GM12891 (cell line): Measurements from ENCODE around the gene S100PBP.

Experiments
- PAX5 ChIP-seq: IDR thresholded peaks from 2 replicates; pipeline ENCODE4 v1.6.1; 2011; ENCODE audit warnings: low read length, moderate library complexity, mild to moderate bottlenecking; ENCODE audit not compliant: insufficient read depth, severe bottlenecking
- POLR2A ChIP-seq: IDR thresholded peaks from 2 replicates; pipeline ENCODE4 v1.6.1; 2011; ENCODE audit warnings: low read depth, low read length, control low read depth
- POLR2AphosphoS5 ChIP-seq: IDR thresholded peaks from 2 replicates; pipeline ENCODE4 v1.6.1; 2011; ENCODE audit warnings: low read depth, low read length, control low read depth
- SPI1 ChIP-seq: IDR thresholded peaks from 2 replicates; pipeline ENCODE4 v1.6.1; 2011; ENCODE audit warnings: low read depth, low read length, control low read depth
- TAF1 ChIP-seq: IDR thresholded peaks from 2 replicates; pipeline ENCODE4 v1.6.1; 2011; ENCODE audit warnings: low read depth, low read length, control low read depth

DNA sequence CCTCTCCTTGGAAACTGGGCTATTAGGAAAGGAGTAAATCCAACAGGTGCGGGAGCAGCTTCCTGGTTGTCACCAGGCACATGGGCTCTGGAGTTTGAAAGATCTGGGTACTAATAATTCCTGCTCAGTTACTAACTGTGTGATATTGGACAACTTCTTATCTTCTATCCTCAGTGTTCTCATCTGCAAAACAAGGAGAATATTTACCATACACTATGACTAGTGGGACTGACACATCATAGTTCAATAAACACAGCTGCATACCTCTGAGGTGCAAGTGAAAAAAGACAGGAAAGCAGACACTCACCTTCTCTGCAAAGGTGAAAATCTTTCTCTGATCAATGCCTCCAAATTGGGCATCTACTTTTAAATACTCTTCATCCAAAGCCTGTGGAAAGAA is 20.0 kb upstream of the S100PBP start:
- TF ChIP-seq POLR2AphosphoS5: no peak
- no peak for TF ChIP-seq SPI1
- no peak for TF ChIP-seq POLR2A
- TF ChIP-seq TAF1: no peak
- TF ChIP-seq PAX5: no peak
